Measurements from ENCODE around the gene SP2.

Gene SP2

DNA sequence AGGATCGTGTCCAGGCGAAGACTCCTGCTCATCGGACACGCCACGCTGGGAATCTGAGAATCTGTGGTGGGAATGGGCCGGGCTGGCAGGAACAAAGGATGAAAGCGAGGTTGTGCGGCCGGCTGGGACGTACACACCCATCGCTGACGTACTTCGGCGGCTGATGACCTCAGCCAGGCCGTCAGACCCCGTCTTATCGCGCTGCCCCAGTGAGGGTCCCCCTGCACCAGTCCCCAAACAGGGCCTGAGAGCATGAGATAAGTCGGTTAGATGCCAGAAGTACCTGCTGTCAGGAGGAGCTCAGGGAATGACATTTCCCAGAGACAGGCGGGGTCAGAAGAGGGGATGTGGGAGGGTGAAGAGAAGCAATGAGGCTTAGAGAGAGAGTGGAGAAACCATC is 29.1 kb upstream of the SP2 start:
- TF ChIP-seq, protein P1, sequence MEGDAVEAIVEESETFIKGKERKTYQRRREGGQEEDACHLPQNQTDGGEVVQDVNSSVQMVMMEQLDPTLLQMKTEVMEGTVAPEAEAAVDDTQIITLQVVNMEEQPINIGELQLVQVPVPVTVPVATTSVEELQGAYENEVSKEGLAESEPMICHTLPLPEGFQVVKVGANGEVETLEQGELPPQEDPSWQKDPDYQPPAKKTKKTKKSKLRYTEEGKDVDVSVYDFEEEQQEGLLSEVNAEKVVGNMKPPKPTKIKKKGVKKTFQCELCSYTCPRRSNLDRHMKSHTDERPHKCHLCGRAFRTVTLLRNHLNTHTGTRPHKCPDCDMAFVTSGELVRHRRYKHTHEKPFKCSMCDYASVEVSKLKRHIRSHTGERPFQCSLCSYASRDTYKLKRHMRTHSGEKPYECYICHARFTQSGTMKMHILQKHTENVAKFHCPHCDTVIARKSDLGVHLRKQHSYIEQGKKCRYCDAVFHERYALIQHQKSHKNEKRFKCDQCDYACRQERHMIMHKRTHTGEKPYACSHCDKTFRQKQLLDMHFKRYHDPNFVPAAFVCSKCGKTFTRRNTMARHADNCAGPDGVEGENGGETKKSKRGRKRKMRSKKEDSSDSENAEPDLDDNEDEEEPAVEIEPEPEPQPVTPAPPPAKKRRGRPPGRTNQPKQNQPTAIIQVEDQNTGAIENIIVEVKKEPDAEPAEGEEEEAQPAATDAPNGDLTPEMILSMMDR (IDR thresholded peaks at IDR 0.05; ENCODE audit: low read length): no peak
- TF ChIP-seq EZH2phosphoT487 (IDR thresholded peaks at IDR 0.05; ENCODE audit: low read length): no peak
- no peak for TF ChIP-seq EZH2 (optimal IDR thresholded peaks at IDR 0.05; ENCODE audit: low read depth, low read length)
- DNase-seq: no peak
- Histone ChIP-seq H3K27me3 (replicated peaks; ENCODE audit: insufficient read depth, low read length) (peaks cover 77% of the 10 kb centered on the region), H3K79me2 (ENCODE audit: low read length) (no peaks in the 10 kb centered on the region), H3K36me3 (replicated peaks; ENCODE audit: insufficient read depth, low read length) (no peaks in the 10 kb centered on the region), H2AFZ (ENCODE audit: low read length) (no peak overlapping the region), H4K20me1 (ENCODE audit: insufficient read depth, low read length) (no peaks in the 10 kb centered on the region), H3K9ac (ENCODE audit: low read length) (no peak overlapping the region), H3K4me3 (ENCODE audit: low read length) (no peak overlapping the region), H3K4me2 (ENCODE audit: low read depth, low read length) (no peak overlapping the region), H3K27ac (ENCODE audit: low read length) (no peak overlapping the region), H3K9me2 (replicated peaks; ENCODE audit: insufficient read depth, low read length) (no peaks in the 10 kb centered on the region), H3K4me1 (ENCODE audit: low read length) (peaks cover 12% of the 10 kb centered on the region), H3F3A (ENCODE audit: insufficient read depth, low read length) (peaks cover 5% of the 10 kb centered on the region; the same call in 1 of the 2 replicates), H3K9me3 (replicated peaks; ENCODE audit: insufficient read depth, low read length) (no peaks in the 10 kb centered on the region)

DNA sequence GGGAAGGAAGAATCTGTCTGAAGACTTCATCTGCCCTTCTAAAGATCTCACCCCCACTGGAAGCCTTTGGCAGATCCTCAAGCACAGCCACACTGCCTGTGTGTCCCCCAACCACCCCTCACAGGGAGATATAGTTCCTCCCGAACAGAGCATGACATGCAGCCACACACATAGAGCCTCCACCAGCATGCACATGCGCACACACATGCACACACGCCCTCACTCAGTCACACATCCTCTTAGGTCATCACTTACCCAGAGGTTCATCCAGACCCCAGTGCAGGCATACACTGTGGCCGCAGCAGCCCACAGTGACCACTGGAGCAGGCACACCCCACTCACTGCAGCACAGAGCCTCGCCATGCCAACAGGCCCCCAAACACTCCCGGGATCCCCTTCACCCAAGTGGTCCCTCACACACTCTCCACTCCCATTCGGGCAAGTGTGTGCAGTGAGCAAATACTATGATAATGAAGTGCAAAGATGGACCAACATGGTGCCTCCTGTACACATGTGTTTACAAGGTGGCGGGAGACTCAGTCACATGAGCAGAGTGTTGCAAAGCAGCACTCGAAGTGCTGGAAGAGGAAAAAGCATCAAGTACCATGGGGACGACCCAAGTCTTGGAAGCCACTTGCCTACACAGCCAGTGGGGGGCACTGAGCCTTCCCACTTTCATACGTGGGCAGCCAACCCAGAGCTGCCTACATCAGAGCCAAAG is 28.1 kb upstream of the SP2 start:
- Histone ChIP-seq H3K9me3 (replicated peaks; ENCODE audit: insufficient read depth, low read length) (no peaks in the 10 kb centered on the region), H3K27me3 (replicated peaks; ENCODE audit: insufficient read depth, low read length) (peaks cover 81% of the 10 kb centered on the region), H3K4me2 (ENCODE audit: low read depth, low read length) (no peak overlapping the region), H3F3A (ENCODE audit: insufficient read depth, low read length) (peaks cover 5% of the 10 kb centered on the region; the same call in 1 of the 2 replicates), H3K79me2 (ENCODE audit: low read length) (no peaks in the 10 kb centered on the region), H3K9me2 (replicated peaks; ENCODE audit: insufficient read depth, low read length) (no peaks in the 10 kb centered on the region), H4K20me1 (ENCODE audit: insufficient read depth, low read length) (no peaks in the 10 kb centered on the region), H2AFZ (ENCODE audit: low read length) (no peak overlapping the region), H3K4me1 (ENCODE audit: low read length) (peaks cover 12% of the 10 kb centered on the region), H3K27ac (ENCODE audit: low read length) (no peak overlapping the region), H3K4me3 (ENCODE audit: low read length) (no peak overlapping the region), H3K36me3 (replicated peaks; ENCODE audit: insufficient read depth, low read length) (no peaks in the 10 kb centered on the region), H3K9ac (ENCODE audit: low read length) (no peak overlapping the region)
- TF ChIP-seq, protein P1 (IDR thresholded peaks at IDR 0.05; ENCODE audit: low read length): no peak
- no peak for TF ChIP-seq EZH2 (optimal IDR thresholded peaks at IDR 0.05; ENCODE audit: low read depth, low read length)
- TF ChIP-seq EZH2phosphoT487 (IDR thresholded peaks at IDR 0.05; ENCODE audit: low read length): no peak
- no peak for DNase-seq

DNA sequence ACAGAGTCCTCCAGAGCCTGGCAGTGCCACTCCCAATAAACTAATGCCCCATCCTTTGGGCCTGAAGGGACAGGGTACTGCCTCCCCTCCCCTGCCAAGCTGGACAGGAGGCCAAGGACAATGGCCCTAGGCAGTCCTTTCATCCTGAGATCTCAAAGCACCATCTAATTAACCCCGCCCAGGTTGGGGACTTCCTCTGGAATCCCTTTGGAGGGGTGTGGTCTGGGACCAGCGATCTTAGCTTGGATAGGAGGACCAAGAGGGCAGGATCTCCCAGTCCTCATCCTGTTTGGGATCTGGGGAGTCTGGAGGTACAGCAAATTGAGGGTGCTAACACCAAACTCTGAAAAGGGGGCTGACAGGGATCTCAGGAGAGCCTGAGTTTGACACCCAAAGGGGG is 26.9 kb upstream of the SP2 start:
- Histone ChIP-seq H3K4me1 (ENCODE audit: low read length) (peaks cover 12% of the 10 kb centered on the region), H3K27me3 (replicated peaks; ENCODE audit: insufficient read depth, low read length) (peaks cover 89% of the 10 kb centered on the region), H3K79me2 (ENCODE audit: low read length) (no peaks in the 10 kb centered on the region), H3K9me2 (replicated peaks; ENCODE audit: insufficient read depth, low read length) (no peaks in the 10 kb centered on the region), H3K9ac (ENCODE audit: low read length) (no peak overlapping the region), H3K9me3 (replicated peaks; ENCODE audit: insufficient read depth, low read length) (no peaks in the 10 kb centered on the region), H3K4me2 (ENCODE audit: low read depth, low read length) (no peak overlapping the region), H4K20me1 (ENCODE audit: insufficient read depth, low read length) (no peaks in the 10 kb centered on the region), H3K27ac (ENCODE audit: low read length) (no peak overlapping the region), H3K4me3 (ENCODE audit: low read length) (no peak overlapping the region), H3K36me3 (replicated peaks; ENCODE audit: insufficient read depth, low read length) (no peaks in the 10 kb centered on the region), H2AFZ (ENCODE audit: low read length) (no peak overlapping the region), H3F3A (ENCODE audit: insufficient read depth, low read length) (peaks cover 5% of the 10 kb centered on the region; the same call in 1 of the 2 replicates)
- no peak for DNase-seq
- no peak for TF ChIP-seq EZH2 (optimal IDR thresholded peaks at IDR 0.05; ENCODE audit: low read depth, low read length)
- TF ChIP-seq, protein P1 (IDR thresholded peaks at IDR 0.05; ENCODE audit: low read length): no peak
- TF ChIP-seq EZH2phosphoT487 (IDR thresholded peaks at IDR 0.05; ENCODE audit: low read length): no peak
